MG63 (cell line): Measurements from ENCODE around the gene GGACT. TPM values are rescaled to one million over a fixed set of nuclear protein-coding genes. Genes with fewer than 3 reads are reported as not detected.
"Not testable (repeated sequence)": the region's sequence is repeated elsewhere in the genome, so short reads cannot be mapped to it uniquely, and the experiment has no call there.

Source experiments
- DNase-seq: peaks from one replicate; pipeline ENCODE4 v3.0.0-alpha.2; 2020
- H3K27me3 ChIP-seq: fragments of 250-450 bp; sonication (Bioruptor Pico); 2 replicates; pipeline ENCODE4 v1.5.1; 2020; ENCODE audit warnings: mild to moderate bottlenecking, moderate library complexity
- H3K36me3 ChIP-seq: fragments of 250-450 bp; sonication (Bioruptor Pico); 2 replicates; pipeline ENCODE4 v1.5.1; 2020; ENCODE audit warnings: mild to moderate bottlenecking, moderate library complexity
- H3K4me3 ChIP-seq: fragments of 250-450 bp; sonication (Bioruptor Pico); 2 replicates; pipeline ENCODE4 v1.5.1; 2020; ENCODE audit warnings: mild to moderate bottlenecking, moderate library complexity
- H3K9me3 ChIP-seq: fragments of 250-450 bp; sonication (Bioruptor Pico); 2 replicates; pipeline ENCODE4 v1.5.1; 2020; ENCODE audit warnings: mild to moderate bottlenecking, moderate library complexity
- total RNA-seq: library from RNA; depleted of rRNA; stranded (reverse); fragments of >200 nt; shearing (Covaris generic); gene quantifications from 2 replicates; pipeline ENCODE4 v1.2.3, GENCODE V29; 2014; ENCODE audit warnings: low replicate concordance

GGACT gene
- total RNA-seq, 1 experiment from 2014 or later = 4.9 TPM

GRCh38 chr13:100608906-100609305 lies 20.3 kb upstream of the GGACT start:
- peaks cover 4% of the 10 kb centered on the region; the same call in 1 of the 2 replicates for H3K36me3 ChIP-seq
- no peaks in the 10 kb centered on the region for H3K9me3 ChIP-seq
- no peak for DNase-seq
- no peaks in the 10 kb centered on the region for H3K27me3 ChIP-seq
- H3K4me3 ChIP-seq = no peak overlapping the region

GRCh38 chr13:100608489-100608888 lies 19.9 kb upstream of the GGACT start:
- Histone ChIP-seq H3K36me3 (peaks cover 4% of the 10 kb centered on the region; the same call in 1 of the 2 replicates), H3K4me3 (no peak overlapping the region), H3K9me3 (no peaks in the 10 kb centered on the region), H3K27me3 (no peaks in the 10 kb centered on the region)
- no peak for DNase-seq

- H3K9me3 ChIP-seq = no peaks in the 10 kb centered on the region
- H3K36me3 ChIP-seq = peaks cover 2% of the 10 kb centered on the region; the same call in 1 of the 2 replicates
- H3K4me3 ChIP-seq = no peak overlapping the region
- H3K27me3 ChIP-seq = no peaks in the 10 kb centered on the region
- DNase-seq = no peak
Measured at GRCh38 chr13:100604918-100605710, 16.5 kb upstream of the GGACT start.

GRCh38 chr13:100602493-100603111 lies 14.0 kb upstream of the GGACT start:
- DNase-seq = no peak

GRCh38 chr13:100601716-100602115 lies 13.1 kb upstream of the GGACT start:
- Histone ChIP-seq H3K36me3 (no peaks in the 10 kb centered on the region), H3K9me3 (no peaks in the 10 kb centered on the region), H3K4me3 (no peak overlapping the region), H3K27me3 (no peaks in the 10 kb centered on the region)
- DNase-seq = no peak

More at GRCh38 chr13:100602493-100603111, 14.0 kb upstream of the GGACT start:
- Histone ChIP-seq H3K9me3 (no peaks in the 10 kb centered on the region), H3K27me3 (no peaks in the 10 kb centered on the region), H3K4me3 (no peak overlapping the region), H3K36me3 (no peaks in the 10 kb centered on the region)

GRCh38 chr13:100600915-100601314 lies 12.3 kb upstream of the GGACT start:
- H3K36me3 ChIP-seq = no peaks in the 10 kb centered on the region
- no peak for DNase-seq
- H3K9me3 ChIP-seq = no peaks in the 10 kb centered on the region
- no peaks in the 10 kb centered on the region for H3K27me3 ChIP-seq
- H3K4me3 ChIP-seq = no peak overlapping the region

GRCh38 chr13:100600461-100600860 lies 11.9 kb upstream of the GGACT start:
- DNase-seq = no peak
- H3K36me3 ChIP-seq = no peaks in the 10 kb centered on the region
- H3K4me3 ChIP-seq = no peak overlapping the region
- H3K27me3 ChIP-seq = no peaks in the 10 kb centered on the region
- no peaks in the 10 kb centered on the region for H3K9me3 ChIP-seq

GRCh38 chr13:100597253-100597652 lies 8.7 kb upstream of the GGACT start:
- H3K27me3 ChIP-seq = no peaks in the 10 kb centered on the region
- H3K9me3 ChIP-seq = no peaks in the 10 kb centered on the region
- no peak overlapping the region for H3K4me3 ChIP-seq
- H3K36me3 ChIP-seq = no peaks in the 10 kb centered on the region
- peak; percentile 60 for DNase-seq

GRCh38 chr13:100596516-100596915 lies 7.9 kb upstream of the GGACT start:
- Histone ChIP-seq H3K9me3 (no peaks in the 10 kb centered on the region), H3K4me3 (no peak overlapping the region), H3K27me3 (no peaks in the 10 kb centered on the region), H3K36me3 (no peaks in the 10 kb centered on the region)
- DNase-seq = peak; percentile 72

- H3K27me3 ChIP-seq = no peaks in the 10 kb centered on the region
- no peaks in the 10 kb centered on the region for H3K9me3 ChIP-seq
- DNase-seq = no peak
- H3K4me3 ChIP-seq = no peak overlapping the region
- no peaks in the 10 kb centered on the region for H3K36me3 ChIP-seq
Measured at GRCh38 chr13:100594731-100595130, 6.1 kb upstream of the GGACT start.

- Histone ChIP-seq H3K9me3 (no peaks in the 10 kb centered on the region), H3K4me3 (no peak overlapping the region), H3K27me3 (no peaks in the 10 kb centered on the region), H3K36me3 (no peaks in the 10 kb centered on the region)
- DNase-seq = no peak
Measured at GRCh38 chr13:100594255-100594654, 5.7 kb upstream of the GGACT start.

- Histone ChIP-seq H3K36me3 (no peaks in the 10 kb centered on the region), H3K4me3 (0 out of 2 replicates have a peak overlapping the region, but pooled peaks have one; percentile 12), H3K9me3 (no peaks in the 10 kb centered on the region), H3K27me3 (no peaks in the 10 kb centered on the region)
- no peak for DNase-seq
Measured at GRCh38 chr13:100589178-100589725, 663 bp upstream of the GGACT start.

GRCh38 chr13:100584896-100585295 lies 3.7 kb downstream of the GGACT start:
- no peaks in the 10 kb centered on the region for H3K36me3 ChIP-seq
- no peaks in the 10 kb centered on the region for H3K27me3 ChIP-seq
- H3K9me3 ChIP-seq = 0 out of 2 replicates have a peak, but pooled peaks cover 2% of the 10 kb centered on the region
- DNase-seq = peak; percentile 84
- no peak overlapping the region for H3K4me3 ChIP-seq

GRCh38 chr13:100581504-100581903 lies 7.1 kb downstream of the GGACT start:
- H3K4me3 ChIP-seq = no peak overlapping the region
- 0 out of 2 replicates have a peak, but pooled peaks cover 2% of the 10 kb centered on the region for H3K9me3 ChIP-seq
- H3K36me3 ChIP-seq = no peaks in the 10 kb centered on the region
- no peaks in the 10 kb centered on the region for H3K27me3 ChIP-seq
- no peak for DNase-seq

- Histone ChIP-seq H3K9me3 (0 out of 2 replicates have a peak, but pooled peaks cover 2% of the 10 kb centered on the region), H3K4me3 (no peak overlapping the region), H3K36me3 (no peaks in the 10 kb centered on the region), H3K27me3 (no peaks in the 10 kb centered on the region)
- DNase-seq = no peak
Measured at GRCh38 chr13:100581030-100581429, 7.6 kb downstream of the GGACT start.

GRCh38 chr13:100580045-100580444 lies 8.5 kb downstream of the GGACT start:
- Histone ChIP-seq H3K9me3 (0 out of 2 replicates have a peak, but pooled peaks cover 2% of the 10 kb centered on the region), H3K27me3 (no peaks in the 10 kb centered on the region), H3K36me3 (no peaks in the 10 kb centered on the region), H3K4me3 (no peak overlapping the region)
- DNase-seq = no peak

- DNase-seq, H3K9me3 ChIP-seq, H3K4me3 ChIP-seq, H3K27me3 ChIP-seq, H3K36me3 ChIP-seq: not testable (repeated sequence)
Measured at GRCh38 chr13:100577239-100577638, 11.3 kb downstream of the GGACT start.
